NCI-H774 (cell line): ENCODE data around the gene SLC22A17.

Source experiments
- DNase-seq: peaks from one replicate; lab custom pipeline; 2025; lab: John Stamatoyannopoulos, UW

SLC22A17 gene

GRCh38 chr14:23307687-23308644 lies 44.7 kb downstream of the SLC22A17 start:
- DNase-seq = no peak

DNA sequence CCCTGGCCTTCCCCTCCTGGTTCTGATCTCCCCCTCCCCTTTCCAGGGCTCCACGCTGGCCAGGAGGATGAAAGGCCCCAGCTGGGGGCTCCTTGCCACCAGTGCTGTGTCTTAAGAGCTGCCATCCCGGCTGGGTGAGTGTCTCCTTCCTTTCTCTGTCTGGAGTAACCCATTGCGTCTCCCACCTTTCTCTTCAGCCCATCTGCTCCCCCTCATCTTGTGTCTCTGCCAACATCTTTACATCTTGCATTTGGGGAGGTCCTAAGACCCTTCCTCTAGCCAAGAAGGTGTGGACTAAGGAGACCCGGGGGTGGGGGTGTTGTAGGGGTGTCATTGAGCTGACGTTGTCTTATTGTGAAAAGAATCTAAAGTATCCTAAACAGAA lies 45.5 kb downstream of the SLC22A17 start:
- no peak for DNase-seq

- peak; percentile 85 for DNase-seq
Measured at GRCh38 chr14:23306412-23307145, 46.1 kb downstream of the SLC22A17 start, which contains the start of gene BCL2L2. Gene BCL2L2 (plus strand): TSS chr14:23306833. CDS start chr14:23307768, 935 bp downstream.

DNA sequence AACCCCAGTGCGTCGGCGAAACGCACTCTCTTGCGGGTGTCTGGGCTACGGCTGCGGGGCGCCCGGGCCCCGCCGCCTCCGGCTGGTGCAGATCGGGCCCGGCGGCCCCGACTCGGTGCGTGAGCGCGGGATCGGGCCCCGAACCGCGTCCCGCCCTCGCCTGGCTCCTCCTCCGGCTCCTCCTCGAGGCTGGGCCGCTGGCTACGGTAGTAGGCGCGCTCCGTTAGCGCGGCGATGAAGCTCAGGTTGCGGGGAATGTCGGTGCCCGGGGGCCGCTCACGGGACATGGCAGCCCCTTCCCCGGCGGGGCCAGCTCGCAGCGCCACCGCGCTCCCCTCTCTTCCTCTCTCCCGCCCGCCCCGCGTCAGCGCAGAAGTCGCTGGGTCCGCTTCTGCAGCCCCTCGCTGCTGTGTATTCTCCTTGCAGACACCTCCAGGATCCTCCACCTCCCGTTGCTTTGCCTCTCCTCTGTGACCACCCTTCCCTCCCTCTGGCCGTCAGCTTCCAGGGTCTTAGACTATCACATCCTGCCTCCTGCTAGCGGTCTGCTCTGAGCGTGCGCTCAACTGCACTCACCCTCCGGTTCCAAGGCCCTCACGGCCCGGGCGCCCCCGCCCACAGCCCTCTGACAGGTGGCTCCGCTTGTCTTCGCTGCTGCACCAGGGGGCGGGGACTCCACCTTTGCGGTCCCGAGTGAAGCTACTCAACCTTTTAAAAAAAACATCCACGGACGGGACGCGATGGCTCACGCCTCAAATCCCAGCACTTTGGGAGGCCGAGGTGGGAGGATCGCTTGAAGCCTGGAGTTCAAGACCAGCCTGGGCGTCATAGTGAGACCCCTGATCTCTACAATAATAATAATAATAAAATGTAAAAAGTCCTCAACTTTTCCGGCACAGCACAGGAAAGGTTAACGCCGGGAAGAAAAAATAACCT lies 50.1 kb downstream of the SLC22A17 start, which contains the start of gene PPP1R3E:
PPP1R3E (minus strand) TSS at position 570 of the 936 bp plus-strand sequence; CDS start at position 287, 283 bp downstream.
- peak; percentile 68 for DNase-seq

DNA sequence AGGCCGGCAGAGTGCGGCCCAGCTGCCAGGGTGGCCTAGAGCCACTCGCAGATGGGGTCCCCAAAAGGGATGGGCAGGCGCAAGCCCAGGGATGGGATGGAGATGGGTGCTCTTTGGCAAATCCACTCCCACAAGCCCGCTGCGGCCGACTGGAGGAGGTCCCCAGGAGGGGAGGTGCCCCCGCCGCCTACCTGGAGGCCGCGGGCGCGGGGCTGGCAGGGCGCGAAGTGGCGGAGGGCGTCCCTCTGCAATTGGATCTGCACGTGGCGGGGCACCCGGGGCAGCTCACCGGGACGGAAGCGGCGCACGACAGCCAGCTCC lies 50.8 kb downstream of the SLC22A17 start:
- DNase-seq = no peak

DNA sequence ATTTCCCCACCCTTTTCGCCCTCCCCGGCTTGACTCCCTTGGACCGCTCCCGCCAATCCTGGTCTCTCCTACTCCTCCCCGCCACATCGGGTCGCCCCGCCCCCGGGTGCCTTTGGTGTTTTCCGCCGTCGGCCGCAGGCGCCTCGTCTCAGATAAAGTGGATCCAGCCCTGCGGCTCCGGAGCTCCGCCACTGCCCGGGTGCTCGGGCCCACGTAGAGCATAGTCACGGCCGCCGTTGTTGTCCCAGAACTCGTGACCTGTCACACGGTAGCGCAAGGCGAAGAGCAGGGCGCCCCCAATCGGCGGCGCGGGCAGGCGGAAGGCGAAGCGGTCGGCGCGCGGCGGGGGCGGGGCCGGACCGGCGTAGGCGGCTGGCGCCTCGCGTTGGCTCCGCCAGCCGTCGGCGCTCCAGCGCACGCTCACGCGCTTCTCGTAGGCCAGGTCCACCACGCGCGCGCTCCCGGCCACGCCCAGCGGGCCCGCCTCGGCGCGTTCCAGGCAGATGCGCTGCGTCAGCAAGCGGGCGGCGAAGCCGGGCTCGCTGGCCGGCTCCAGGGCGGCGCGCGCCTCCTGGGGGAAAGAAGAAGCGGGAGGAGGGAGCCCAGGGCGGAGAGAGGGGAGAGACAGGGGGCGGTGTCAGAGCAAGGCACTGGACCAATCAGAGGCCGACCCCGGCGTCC lies 51.3 kb downstream of the SLC22A17 start:
- peak; percentile 99 for DNase-seq

DNA sequence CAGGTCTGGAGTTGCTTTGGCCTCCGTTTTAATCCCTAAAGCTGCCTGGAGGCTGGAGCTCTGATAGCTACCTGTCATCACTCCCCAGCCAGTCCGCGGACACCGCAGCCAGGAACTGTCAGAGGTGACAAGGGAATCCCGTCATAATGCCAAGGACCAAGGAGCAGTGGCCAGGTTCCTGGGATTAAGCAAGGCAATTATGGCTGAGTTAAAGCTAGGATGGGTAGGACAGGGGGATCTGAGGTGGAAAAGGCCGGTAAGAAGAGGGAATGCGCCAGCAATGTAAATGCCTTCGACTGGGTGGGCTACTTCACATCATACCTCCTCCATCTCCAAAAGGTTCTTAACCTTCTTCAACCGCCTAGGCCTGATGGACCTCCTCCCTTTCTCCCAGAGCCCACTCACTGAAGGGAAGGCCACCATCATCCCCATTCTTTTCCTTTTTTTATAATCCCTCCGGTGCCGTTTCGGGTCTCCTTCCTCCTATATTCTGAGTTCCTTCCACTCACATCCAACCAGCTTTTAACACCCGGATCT lies 51.9 kb downstream of the SLC22A17 start:
- no peak for DNase-seq

GRCh38 chr14:23299986-23300686 lies 52.6 kb downstream of the SLC22A17 start:
- DNase-seq = no peak

GRCh38 chr14:23299211-23299957 lies 53.3 kb downstream of the SLC22A17 start:
- DNase-seq = no peak

- DNase-seq = no peak
Measured at GRCh38 chr14:23297611-23298277, 54.9 kb downstream of the SLC22A17 start.

- DNase-seq = no peak
Measured at GRCh38 chr14:23297096-23297495, 55.6 kb downstream of the SLC22A17 start.
